SU-DHL-6 (cell line): Measurements from ENCODE around the gene UACA.
"Not testable (repeated sequence)": the region's sequence is repeated elsewhere in the genome, so short reads cannot be mapped to it uniquely, and the experiment has no call there.

Experiments
- CTCF ChIP-seq: fragments of 200-600 bp; sonication (generic); IDR thresholded peaks from one replicate; pipeline ENCODE4 v1.5.1; 2017; ENCODE audit warnings: antibody characterized with exemption, mild to moderate bottlenecking, low read length, moderate library complexity; ENCODE audit not compliant: insufficient read depth, poor library complexity, severe bottlenecking
- EZH2phosphoT487 ChIP-seq: fragments of 200-600 bp; sonication (generic), shearing (Covaris generic); conservative IDR thresholded peaks from 2 replicates; pipeline ENCODE4 v1.6.1; 2018; ENCODE audit warnings: mild to moderate bottlenecking, antibody characterized with exemption, low read length, moderate library complexity, mixed read lengths

DNA sequence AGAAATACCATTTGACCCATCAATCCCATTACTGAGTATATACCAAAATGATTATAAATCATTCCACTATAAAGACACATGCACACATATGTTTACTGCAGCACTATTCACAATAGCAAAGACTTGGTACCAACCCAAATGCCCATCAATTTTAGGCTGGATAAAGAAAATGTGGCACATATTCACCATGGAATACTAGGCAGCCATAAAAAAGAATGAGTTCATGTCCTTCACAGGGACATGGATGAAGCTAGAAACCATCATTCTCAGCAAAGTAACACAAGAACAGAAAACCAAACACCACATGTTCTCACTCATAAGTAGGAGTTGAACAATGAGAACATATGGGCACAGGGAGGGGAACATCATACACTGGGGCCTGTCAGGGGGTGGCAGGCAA lies 16.8 kb downstream of the UACA start:
- TF ChIP-seq EZH2phosphoT487, CTCF: not testable (repeated sequence)
